Measurements from ENCODE around the gene WDR35.
A peak's percentile ranks its signal among the peaks of the same experiment; 100 is the strongest.

WDR35 gene

DNA sequence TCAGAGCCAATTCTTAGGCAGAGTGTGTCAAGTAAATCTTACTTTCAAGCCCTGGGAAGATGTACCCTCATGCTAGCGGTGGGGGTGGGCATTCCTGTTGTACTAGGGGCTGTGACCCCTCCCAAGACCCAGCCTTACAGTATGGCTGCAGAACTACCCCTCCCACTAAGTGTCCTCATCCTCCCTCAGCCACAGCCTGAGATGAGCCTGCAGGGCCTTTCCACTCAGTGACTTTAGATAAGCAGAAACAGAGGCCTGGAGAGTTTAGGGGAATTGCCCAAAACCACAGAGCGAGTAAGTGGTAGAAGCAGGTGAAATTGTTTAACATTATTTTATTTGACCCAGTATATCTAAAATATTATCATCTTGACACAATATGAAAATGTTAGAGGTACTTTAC is 124.8 kb downstream of the WDR35 start:
- DNase-seq, result no peak

DNA sequence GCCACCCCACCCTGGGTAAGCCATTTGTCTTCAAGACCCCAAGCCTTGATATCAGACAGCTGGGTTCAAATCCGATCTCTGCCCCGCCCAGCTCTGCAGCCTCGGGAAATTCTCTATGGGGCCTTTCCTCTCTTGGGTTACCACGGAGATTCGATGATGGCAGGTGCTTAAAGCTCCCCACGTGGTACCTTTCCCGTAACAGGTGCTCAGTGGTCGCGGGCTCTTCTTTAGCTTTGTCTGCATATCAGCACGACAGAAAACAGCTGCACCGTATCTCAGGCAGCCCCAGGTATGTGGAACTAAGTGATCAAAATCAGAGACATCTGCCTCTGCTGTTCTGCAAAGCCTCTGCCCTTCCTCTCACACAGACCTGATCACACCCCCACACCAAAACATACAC is 125.5 kb downstream of the WDR35 start:
- DNase-seq, result no peak

DNA sequence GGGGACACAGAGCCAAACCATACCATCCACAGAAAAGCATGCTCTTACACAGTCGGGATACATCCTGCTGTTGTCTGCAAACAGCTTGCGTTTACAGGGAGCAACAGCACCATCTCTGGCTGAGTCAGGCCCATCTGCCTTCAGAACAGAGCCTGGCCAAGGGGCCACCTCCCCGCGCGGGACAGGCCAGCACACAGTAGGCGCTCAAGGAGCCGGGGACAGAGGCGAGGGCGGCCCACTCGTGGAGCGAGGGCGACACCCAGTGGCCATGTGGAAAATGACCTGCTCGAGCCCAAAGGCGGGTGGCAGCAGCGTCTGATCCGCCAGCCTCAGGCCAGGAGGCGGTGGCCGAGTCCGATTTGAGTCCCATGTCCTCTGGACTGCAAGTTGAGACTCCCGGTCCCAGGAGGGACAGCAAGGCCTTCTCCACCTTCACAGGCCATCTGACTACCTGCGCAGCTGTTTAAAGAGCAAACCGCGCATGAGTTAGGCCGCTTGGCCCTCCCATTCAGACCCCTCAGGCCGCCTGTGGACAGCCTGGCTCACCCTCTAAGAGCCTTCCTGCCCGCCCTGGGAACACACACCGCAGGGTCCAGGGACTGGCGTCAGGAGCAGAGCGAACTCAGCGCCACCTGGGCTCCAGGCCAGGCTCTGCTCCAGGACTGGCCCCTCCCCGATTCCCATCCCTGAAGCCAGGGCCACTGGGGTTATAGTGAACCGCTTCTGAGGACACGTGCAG is 126.4 kb downstream of the WDR35 start:
- DNase-seq, result peak; percentile 8

DNA sequence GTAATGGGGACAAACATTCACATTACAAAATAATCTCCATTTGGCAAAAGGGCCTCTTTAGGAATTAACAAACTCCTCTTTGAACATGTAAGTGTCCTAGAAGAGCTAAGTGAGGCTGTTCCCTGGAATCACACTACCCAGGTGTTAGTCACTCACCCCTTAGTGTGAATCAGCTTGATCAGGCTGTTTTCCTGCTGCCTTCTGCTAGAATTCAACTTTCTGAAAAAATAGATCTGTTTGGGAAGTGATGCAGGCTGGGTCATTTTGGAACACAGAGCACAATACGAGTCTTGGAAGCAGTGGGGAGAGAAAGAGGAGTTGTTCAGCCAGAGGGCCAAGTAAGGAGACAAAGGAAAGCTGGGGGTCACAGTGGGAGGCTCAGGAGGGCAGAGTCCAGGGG is 128.1 kb downstream of the WDR35 start:
- DNase-seq, result no peak
